Fibroblast of lung (primary cell): ENCODE measurements around the gene DRC7.

Source experiments
- EZH2 ChIP-seq: IDR thresholded peaks from 2 replicates; pipeline ENCODE4 v1.5.1; 2012; ENCODE audit warnings: low read length, control low read depth, mild to moderate bottlenecking; ENCODE audit errors: missing control alignments
- TF ChIP-seq, protein P1 (sequence below), 2 donors: IDR thresholded peaks in 1 of 2; conservative IDR thresholded peaks in 1 of 2; 1 replicate in 1 of 2; 2 replicates in 1 of 2; pipeline ENCODE4 v1.5.1; 2011 to 2012; ENCODE audit warnings: low read length in 2 of 2, control low read depth in 1 of 2, inconsistent platforms in 1 of 2, low read depth in 1 of 2, mild to moderate bottlenecking in 1 of 2

DNA sequence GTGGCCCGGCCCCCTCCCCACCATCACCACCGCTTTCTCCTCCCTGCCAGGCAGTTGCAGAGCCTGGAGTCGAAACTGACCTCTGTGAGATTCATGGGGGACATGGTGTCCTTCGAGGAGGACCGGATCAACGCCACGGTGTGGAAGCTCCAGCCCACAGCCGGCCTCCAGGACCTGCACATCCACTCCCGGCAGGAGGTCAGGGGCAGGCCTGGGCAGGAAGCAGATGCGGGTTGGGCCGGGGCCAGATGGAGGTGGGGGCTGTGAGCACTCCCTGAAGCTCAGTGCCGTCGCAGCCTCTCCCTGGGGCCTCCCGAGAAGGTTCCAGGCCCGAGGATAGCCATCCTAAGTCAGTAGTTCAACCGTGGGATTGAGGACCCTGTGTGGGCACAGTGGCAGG lies 40.7 kb upstream of the DRC7 start:
- TF ChIP-seq, protein P1, sequence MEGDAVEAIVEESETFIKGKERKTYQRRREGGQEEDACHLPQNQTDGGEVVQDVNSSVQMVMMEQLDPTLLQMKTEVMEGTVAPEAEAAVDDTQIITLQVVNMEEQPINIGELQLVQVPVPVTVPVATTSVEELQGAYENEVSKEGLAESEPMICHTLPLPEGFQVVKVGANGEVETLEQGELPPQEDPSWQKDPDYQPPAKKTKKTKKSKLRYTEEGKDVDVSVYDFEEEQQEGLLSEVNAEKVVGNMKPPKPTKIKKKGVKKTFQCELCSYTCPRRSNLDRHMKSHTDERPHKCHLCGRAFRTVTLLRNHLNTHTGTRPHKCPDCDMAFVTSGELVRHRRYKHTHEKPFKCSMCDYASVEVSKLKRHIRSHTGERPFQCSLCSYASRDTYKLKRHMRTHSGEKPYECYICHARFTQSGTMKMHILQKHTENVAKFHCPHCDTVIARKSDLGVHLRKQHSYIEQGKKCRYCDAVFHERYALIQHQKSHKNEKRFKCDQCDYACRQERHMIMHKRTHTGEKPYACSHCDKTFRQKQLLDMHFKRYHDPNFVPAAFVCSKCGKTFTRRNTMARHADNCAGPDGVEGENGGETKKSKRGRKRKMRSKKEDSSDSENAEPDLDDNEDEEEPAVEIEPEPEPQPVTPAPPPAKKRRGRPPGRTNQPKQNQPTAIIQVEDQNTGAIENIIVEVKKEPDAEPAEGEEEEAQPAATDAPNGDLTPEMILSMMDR (conservative IDR thresholded peaks at IDR 0.05 in 1 of 2, IDR thresholded peaks at IDR 0.05 in 1 of 2; ENCODE audit: low read depth in 1 of 2, low read length in 2 of 2): no peak
- TF ChIP-seq EZH2: no peak
